Measurements from ENCODE around the gene UBA6.

Gene UBA6

DNA sequence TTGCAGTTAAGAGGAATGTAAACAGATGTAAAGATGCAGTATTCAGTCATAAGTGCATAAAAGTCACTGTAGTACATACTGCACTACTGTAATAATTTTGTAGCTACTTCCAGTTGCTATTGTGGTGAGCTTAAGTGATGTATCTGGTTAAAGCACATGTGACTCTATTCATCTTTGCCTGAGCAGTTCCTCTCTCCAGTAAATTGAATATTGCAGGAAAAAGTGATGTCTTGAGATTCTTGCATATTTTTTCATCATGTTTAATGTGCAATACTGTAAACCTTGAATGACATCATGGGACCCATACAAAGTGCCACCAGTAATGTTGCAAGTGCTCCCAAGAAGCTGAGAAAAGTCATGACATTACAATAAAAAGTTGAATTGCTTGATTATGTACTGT, 9.6 kb downstream of the UBA6 start:
- Histone ChIP-seq H3K9ac (ENCODE audit: low read length) (no peak overlapping the region), H3K27me3 (ENCODE audit: control insufficient read depth, insufficient read depth, low read length) (no peaks in the 10 kb centered on the region), H3K4me3 (ENCODE audit: low read length) (no peak overlapping the region), H3K4me1 (ENCODE audit: control insufficient read depth, low read depth, low read length) (no peaks in the 10 kb centered on the region), H3K36me3 (ENCODE audit: control insufficient read depth, low read depth, low read length) (peaks cover 14% of the 10 kb centered on the region), H3K27ac (ENCODE audit: low read length) (no peak overlapping the region), H3K9me3 (ENCODE audit: control insufficient read depth, low read depth, low read length) (no peaks in the 10 kb centered on the region)

GRCh38 chr4:67687636-67688035, 13.3 kb downstream of the UBA6 start:
- H3K4me1 ChIP-seq (ENCODE audit: control insufficient read depth, low read depth, low read length), result no peaks in the 10 kb centered on the region
- H3K9ac ChIP-seq (ENCODE audit: low read length), result no peak overlapping the region
- no peaks in the 10 kb centered on the region for H3K9me3 ChIP-seq (ENCODE audit: control insufficient read depth, low read depth, low read length)

GRCh38 chr4:67685532-67685859, 15.5 kb downstream of the UBA6 start:
- Histone ChIP-seq H3K36me3 (ENCODE audit: control insufficient read depth, low read depth, low read length) (peaks cover 13% of the 10 kb centered on the region), H3K4me1 (ENCODE audit: control insufficient read depth, low read depth, low read length) (no peaks in the 10 kb centered on the region), H3K9ac (ENCODE audit: low read length) (no peak overlapping the region), H3K27ac (ENCODE audit: low read length) (no peak overlapping the region), H3K4me3 (ENCODE audit: low read length) (no peak overlapping the region), H3K27me3 (ENCODE audit: control insufficient read depth, insufficient read depth, low read length) (no peaks in the 10 kb centered on the region), H3K9me3 (ENCODE audit: control insufficient read depth, low read depth, low read length) (no peaks in the 10 kb centered on the region)

More at GRCh38 chr4:67687636-67688035, 13.3 kb downstream of the UBA6 start:
- no peaks in the 10 kb centered on the region for H3K27me3 ChIP-seq (ENCODE audit: control insufficient read depth, insufficient read depth, low read length)
- no peak overlapping the region for H3K27ac ChIP-seq (ENCODE audit: low read length)
- H3K36me3 ChIP-seq (ENCODE audit: control insufficient read depth, low read depth, low read length), result peaks cover 12% of the 10 kb centered on the region
- no peak overlapping the region for H3K4me3 ChIP-seq (ENCODE audit: low read length)

DNA sequence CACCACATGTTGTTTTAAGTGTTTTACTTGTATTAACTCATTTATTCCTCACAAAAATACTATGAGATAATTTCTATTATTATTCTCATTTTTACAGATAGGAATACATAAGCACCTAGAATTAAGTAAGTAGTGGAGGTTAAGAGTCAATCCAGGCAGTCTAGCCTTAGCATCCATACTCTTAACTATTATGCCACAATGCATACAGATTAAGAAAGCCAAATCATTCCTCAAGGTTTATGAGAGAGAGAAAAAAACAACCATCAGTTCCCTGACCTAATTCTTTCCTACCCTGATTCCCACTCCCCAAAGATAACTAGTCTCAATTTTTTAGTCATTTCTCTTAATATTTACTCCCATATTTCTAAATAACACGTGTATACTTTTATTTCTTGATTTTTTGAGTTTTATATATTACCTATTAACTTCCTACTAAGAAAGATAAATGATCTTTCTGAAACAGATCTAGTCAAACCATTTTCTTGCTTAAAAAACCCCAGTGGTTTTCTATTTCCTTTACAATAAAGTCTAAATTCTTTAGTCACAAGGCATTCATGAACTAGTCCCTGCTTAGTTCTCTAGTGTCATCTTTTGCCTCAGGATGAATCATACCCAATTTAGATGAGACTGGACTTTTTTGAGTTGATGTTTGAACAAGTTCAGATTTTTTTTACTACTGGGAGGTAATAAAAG, 16.0 kb downstream of the UBA6 start:
- H3K27me3 ChIP-seq (ENCODE audit: control insufficient read depth, insufficient read depth, low read length), result no peaks in the 10 kb centered on the region
- H3K27ac ChIP-seq (ENCODE audit: low read length), result no peak overlapping the region
- no peak overlapping the region for H3K4me3 ChIP-seq (ENCODE audit: low read length)
- no peaks in the 10 kb centered on the region for H3K9me3 ChIP-seq (ENCODE audit: control insufficient read depth, low read depth, low read length)
- H3K9ac ChIP-seq (ENCODE audit: low read length), result no peak overlapping the region
- H3K4me1 ChIP-seq (ENCODE audit: control insufficient read depth, low read depth, low read length), result no peaks in the 10 kb centered on the region
- H3K36me3 ChIP-seq (ENCODE audit: control insufficient read depth, low read depth, low read length), result peaks cover 16% of the 10 kb centered on the region

GRCh38 chr4:67682266-67682665, 18.7 kb downstream of the UBA6 start:
- H3K9me3 ChIP-seq (ENCODE audit: control insufficient read depth, low read depth, low read length), result no peaks in the 10 kb centered on the region
- no peak overlapping the region for H3K27ac ChIP-seq (ENCODE audit: low read length)
- no peaks in the 10 kb centered on the region for H3K27me3 ChIP-seq (ENCODE audit: control insufficient read depth, insufficient read depth, low read length)
- no peaks in the 10 kb centered on the region for H3K4me1 ChIP-seq (ENCODE audit: control insufficient read depth, low read depth, low read length)
- no peak overlapping the region for H3K9ac ChIP-seq (ENCODE audit: low read length)
- no peak overlapping the region for H3K4me3 ChIP-seq (ENCODE audit: low read length)
- peaks cover 27% of the 10 kb centered on the region for H3K36me3 ChIP-seq (ENCODE audit: control insufficient read depth, low read depth, low read length)

GRCh38 chr4:67680581-67681222, 20.3 kb downstream of the UBA6 start:
- no peak overlapping the region for H3K27ac ChIP-seq (ENCODE audit: low read length)
- no peak overlapping the region for H3K4me3 ChIP-seq (ENCODE audit: low read length)
- H3K36me3 ChIP-seq (ENCODE audit: control insufficient read depth, low read depth, low read length), result peaks cover 38% of the 10 kb centered on the region
- H3K9ac ChIP-seq (ENCODE audit: low read length), result no peak overlapping the region
- H3K9me3 ChIP-seq (ENCODE audit: control insufficient read depth, low read depth, low read length), result no peaks in the 10 kb centered on the region
- H3K4me1 ChIP-seq (ENCODE audit: control insufficient read depth, low read depth, low read length), result no peaks in the 10 kb centered on the region
- no peaks in the 10 kb centered on the region for H3K27me3 ChIP-seq (ENCODE audit: control insufficient read depth, insufficient read depth, low read length)

- no peak overlapping the region for H3K4me3 ChIP-seq (ENCODE audit: low read length)
- H3K27ac ChIP-seq (ENCODE audit: low read length), result no peak overlapping the region
- H3K9ac ChIP-seq (ENCODE audit: low read length), result no peak overlapping the region
- no peaks in the 10 kb centered on the region for H3K9me3 ChIP-seq (ENCODE audit: control insufficient read depth, low read depth, low read length)
- no peaks in the 10 kb centered on the region for H3K4me1 ChIP-seq (ENCODE audit: control insufficient read depth, low read depth, low read length)
- peaks cover 49% of the 10 kb centered on the region for H3K36me3 ChIP-seq (ENCODE audit: control insufficient read depth, low read depth, low read length)
- H3K27me3 ChIP-seq (ENCODE audit: control insufficient read depth, insufficient read depth, low read length), result no peaks in the 10 kb centered on the region
Observed at GRCh38 chr4:67678612-67679011, 22.3 kb downstream of the UBA6 start.

DNA sequence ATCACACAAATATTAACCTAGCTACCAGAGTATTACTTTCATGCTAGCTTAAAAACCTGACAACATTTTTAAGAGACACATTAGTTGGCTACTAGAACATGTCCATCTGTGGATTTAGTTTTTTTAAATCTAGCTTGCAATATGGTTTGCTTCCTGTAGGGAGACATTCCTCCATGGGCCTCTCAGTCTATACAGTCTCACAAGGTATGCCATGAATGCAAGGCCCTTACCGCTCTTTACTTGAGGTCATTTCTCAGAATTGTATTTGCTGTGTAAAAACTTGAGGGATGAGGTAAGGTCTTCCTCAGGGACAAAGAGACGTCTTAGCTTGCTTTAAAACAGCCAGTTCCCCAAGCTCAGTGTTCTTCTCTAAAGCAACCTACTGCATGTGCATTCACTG, 26.9 kb downstream of the UBA6 start:
- no peaks in the 10 kb centered on the region for H3K4me1 ChIP-seq (ENCODE audit: control insufficient read depth, low read depth, low read length)
- peaks cover 61% of the 10 kb centered on the region for H3K36me3 ChIP-seq (ENCODE audit: control insufficient read depth, low read depth, low read length)
- H3K9ac ChIP-seq (ENCODE audit: low read length), result no peak overlapping the region
- no peak overlapping the region for H3K4me3 ChIP-seq (ENCODE audit: low read length)
- H3K9me3 ChIP-seq (ENCODE audit: control insufficient read depth, low read depth, low read length), result no peaks in the 10 kb centered on the region
- H3K27ac ChIP-seq (ENCODE audit: low read length), result no peak overlapping the region
- no peaks in the 10 kb centered on the region for H3K27me3 ChIP-seq (ENCODE audit: control insufficient read depth, insufficient read depth, low read length)

GRCh38 chr4:67668315-67668714, 32.6 kb downstream of the UBA6 start:
- H3K27ac ChIP-seq (ENCODE audit: low read length), result no peak overlapping the region
- H3K4me3 ChIP-seq (ENCODE audit: low read length), result no peak overlapping the region
- H3K36me3 ChIP-seq (ENCODE audit: control insufficient read depth, low read depth, low read length), result peaks cover 59% of the 10 kb centered on the region
- H3K27me3 ChIP-seq (ENCODE audit: control insufficient read depth, insufficient read depth, low read length), result no peaks in the 10 kb centered on the region
- no peaks in the 10 kb centered on the region for H3K9me3 ChIP-seq (ENCODE audit: control insufficient read depth, low read depth, low read length)
- no peaks in the 10 kb centered on the region for H3K4me1 ChIP-seq (ENCODE audit: control insufficient read depth, low read depth, low read length)
- no peak overlapping the region for H3K9ac ChIP-seq (ENCODE audit: low read length)

GRCh38 chr4:67660418-67660817, 40.5 kb downstream of the UBA6 start:
- H3K27ac ChIP-seq (ENCODE audit: low read length), result no peak overlapping the region
- H3K4me1 ChIP-seq (ENCODE audit: control insufficient read depth, low read depth, low read length), result no peaks in the 10 kb centered on the region
- no peaks in the 10 kb centered on the region for H3K27me3 ChIP-seq (ENCODE audit: control insufficient read depth, insufficient read depth, low read length)
- H3K9me3 ChIP-seq (ENCODE audit: control insufficient read depth, low read depth, low read length), result peaks cover 8% of the 10 kb centered on the region
- peaks cover 54% of the 10 kb centered on the region for H3K36me3 ChIP-seq (ENCODE audit: control insufficient read depth, low read depth, low read length)
- no peak overlapping the region for H3K9ac ChIP-seq (ENCODE audit: low read length)
- H3K4me3 ChIP-seq (ENCODE audit: low read length), result no peak overlapping the region

GRCh38 chr4:67659065-67659464, 41.9 kb downstream of the UBA6 start:
- Histone ChIP-seq H3K4me1 (ENCODE audit: control insufficient read depth, low read depth, low read length) (no peaks in the 10 kb centered on the region), H3K27me3 (ENCODE audit: control insufficient read depth, insufficient read depth, low read length) (no peaks in the 10 kb centered on the region), H3K4me3 (ENCODE audit: low read length) (no peak overlapping the region), H3K9ac (ENCODE audit: low read length) (no peak overlapping the region), H3K9me3 (ENCODE audit: control insufficient read depth, low read depth, low read length) (peaks cover 8% of the 10 kb centered on the region), H3K36me3 (ENCODE audit: control insufficient read depth, low read depth, low read length) (peaks cover 45% of the 10 kb centered on the region), H3K27ac (ENCODE audit: low read length) (no peak overlapping the region)

DNA sequence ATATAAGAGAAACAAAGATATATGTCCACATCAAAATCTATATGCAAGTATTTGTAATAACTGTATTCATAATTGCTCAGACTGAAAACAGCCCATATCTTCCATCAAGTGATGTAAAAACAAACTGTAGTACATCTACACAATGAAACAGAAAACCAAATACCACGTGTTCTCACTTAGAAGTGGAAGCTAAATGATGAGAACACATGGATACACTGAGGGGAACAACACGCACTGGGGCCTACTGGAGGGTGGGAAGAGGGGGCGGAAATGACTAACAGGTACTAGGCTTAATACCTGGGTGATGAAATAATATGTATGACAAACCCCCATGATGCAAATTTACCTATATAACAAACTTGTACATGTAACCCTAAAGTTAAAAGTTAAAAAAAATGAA, 42.7 kb downstream of the UBA6 start:
- Histone ChIP-seq H3K27ac (ENCODE audit: low read length) (no peak overlapping the region), H3K4me1 (ENCODE audit: control insufficient read depth, low read depth, low read length) (no peaks in the 10 kb centered on the region), H3K4me3 (ENCODE audit: low read length) (no peak overlapping the region), H3K9ac (ENCODE audit: low read length) (no peak overlapping the region), H3K9me3 (ENCODE audit: control insufficient read depth, low read depth, low read length) (peaks cover 8% of the 10 kb centered on the region), H3K27me3 (ENCODE audit: control insufficient read depth, insufficient read depth, low read length) (no peaks in the 10 kb centered on the region), H3K36me3 (ENCODE audit: control insufficient read depth, low read depth, low read length) (peaks cover 38% of the 10 kb centered on the region)

Measured in iPS-18a (cell line).